RWPE2 (cell line): ENCODE results near the gene VPREB1.
"Not testable (repeated sequence)": the region's sequence is repeated elsewhere in the genome, so short reads cannot be mapped to it uniquely, and the experiment has no call there.

ENCODE experiments used
- ATAC-seq: fragments of 200-7000 bp; cut with Tn5 transposase; 3 replicates; pipeline ENCODE4 v1.9.1; 2021; ENCODE audit warnings: low read depth
- DNase-seq: peaks from one replicate; pipeline ENCODE4 v3.0.0-alpha.2; 2020; ENCODE audit warnings: low spot score
- H3K27ac ChIP-seq: fragments of 450-650 bp; 2 replicates; pipeline ENCODE4 v1.5.1; 2017; ENCODE audit warnings: mild to moderate bottlenecking; ENCODE audit not compliant: poor library complexity, severe bottlenecking
- H3K27me3 ChIP-seq: fragments of 250-450 bp; sonication (Bioruptor Pico); 2 replicates; pipeline ENCODE4 v1.5.1; 2021; ENCODE audit warnings: mild to moderate bottlenecking, moderate library complexity; ENCODE audit not compliant: insufficient read depth, poor library complexity, severe bottlenecking
- H3K36me3 ChIP-seq: fragments of 250-450 bp; sonication (Bioruptor Pico); 2 replicates; pipeline ENCODE4 v1.5.1; 2020; ENCODE audit warnings: low read depth, mild to moderate bottlenecking, moderate library complexity
- H3K4me1 ChIP-seq: fragments of 250-450 bp; sonication (Bioruptor Pico); 2 replicates; pipeline ENCODE4 v1.5.1; 2021; ENCODE audit warnings: mild to moderate bottlenecking, moderate library complexity; ENCODE audit not compliant: insufficient read depth, poor library complexity, severe bottlenecking
- H3K4me3 ChIP-seq: fragments of 250-450 bp; sonication (Bioruptor Pico); 2 replicates; pipeline ENCODE4 v1.5.1; 2021; ENCODE audit warnings: mild to moderate bottlenecking, moderate library complexity; ENCODE audit not compliant: severe bottlenecking
- H3K9me3 ChIP-seq: fragments of 250-450 bp; sonication (Bioruptor Pico); 2 replicates; pipeline ENCODE4 v1.5.1; 2021; ENCODE audit warnings: mild to moderate bottlenecking, moderate library complexity; ENCODE audit not compliant: severe bottlenecking
- TF ChIP-seq, protein P1 (sequence below): fragments of 450-650 bp; IDR thresholded peaks from one replicate; pipeline ENCODE4 v1.5.1; 2017; ENCODE audit warnings: mild to moderate bottlenecking, moderate library complexity; ENCODE audit not compliant: poor library complexity, severe bottlenecking

VPREB1 gene

DNA sequence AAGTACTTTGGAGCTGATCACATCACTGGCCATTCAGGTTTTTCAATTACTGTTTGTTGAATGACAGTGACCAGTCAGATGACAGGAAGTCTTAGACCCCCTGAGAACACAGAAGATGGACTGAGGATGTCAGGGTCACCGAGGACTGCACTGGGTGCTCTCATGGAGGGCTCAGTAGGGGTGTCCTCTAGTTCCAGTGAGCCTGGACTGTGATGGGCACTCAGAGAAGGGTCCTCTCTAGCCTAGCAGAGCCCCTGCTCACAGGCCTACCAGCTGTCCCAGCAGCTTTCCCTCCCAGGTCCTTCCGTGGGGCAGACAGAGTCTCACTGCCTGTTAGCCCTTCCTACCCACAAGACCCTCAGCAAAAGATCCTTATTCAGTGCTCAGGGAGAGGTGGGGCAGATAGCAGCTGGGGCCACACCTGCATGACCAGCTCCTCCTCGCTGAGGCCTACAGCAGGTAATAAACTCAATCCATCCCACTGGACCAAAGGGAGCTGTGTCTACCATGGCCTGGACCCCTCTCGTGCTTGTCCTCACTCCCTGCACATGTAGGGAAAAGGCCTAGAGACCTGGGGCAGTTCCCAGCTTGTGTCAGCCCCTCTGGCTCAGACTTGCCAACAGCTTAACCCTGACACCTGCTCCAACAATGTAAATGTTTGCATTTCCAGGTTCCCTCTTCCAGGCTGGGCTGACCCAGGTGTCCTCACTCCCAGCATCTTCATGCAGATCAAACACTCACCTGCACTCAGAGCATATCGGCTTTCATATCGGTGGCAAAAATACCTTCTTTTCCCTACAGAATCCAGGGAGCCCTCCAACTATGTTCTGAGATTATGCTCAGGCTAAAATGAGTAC is 25.2 kb upstream of the VPREB1 start:
- Histone ChIP-seq H3K27ac (no peak overlapping the region), H3K4me1 (no peaks in the 10 kb centered on the region), H3K27me3 (no peaks in the 10 kb centered on the region), H3K4me3 (no peak overlapping the region), H3K9me3 (no peaks in the 10 kb centered on the region), H3K36me3 (no peaks in the 10 kb centered on the region)
- ATAC-seq (no peak), DNase-seq (no peak)
- TF ChIP-seq, protein P1, sequence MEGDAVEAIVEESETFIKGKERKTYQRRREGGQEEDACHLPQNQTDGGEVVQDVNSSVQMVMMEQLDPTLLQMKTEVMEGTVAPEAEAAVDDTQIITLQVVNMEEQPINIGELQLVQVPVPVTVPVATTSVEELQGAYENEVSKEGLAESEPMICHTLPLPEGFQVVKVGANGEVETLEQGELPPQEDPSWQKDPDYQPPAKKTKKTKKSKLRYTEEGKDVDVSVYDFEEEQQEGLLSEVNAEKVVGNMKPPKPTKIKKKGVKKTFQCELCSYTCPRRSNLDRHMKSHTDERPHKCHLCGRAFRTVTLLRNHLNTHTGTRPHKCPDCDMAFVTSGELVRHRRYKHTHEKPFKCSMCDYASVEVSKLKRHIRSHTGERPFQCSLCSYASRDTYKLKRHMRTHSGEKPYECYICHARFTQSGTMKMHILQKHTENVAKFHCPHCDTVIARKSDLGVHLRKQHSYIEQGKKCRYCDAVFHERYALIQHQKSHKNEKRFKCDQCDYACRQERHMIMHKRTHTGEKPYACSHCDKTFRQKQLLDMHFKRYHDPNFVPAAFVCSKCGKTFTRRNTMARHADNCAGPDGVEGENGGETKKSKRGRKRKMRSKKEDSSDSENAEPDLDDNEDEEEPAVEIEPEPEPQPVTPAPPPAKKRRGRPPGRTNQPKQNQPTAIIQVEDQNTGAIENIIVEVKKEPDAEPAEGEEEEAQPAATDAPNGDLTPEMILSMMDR: no peak

DNA sequence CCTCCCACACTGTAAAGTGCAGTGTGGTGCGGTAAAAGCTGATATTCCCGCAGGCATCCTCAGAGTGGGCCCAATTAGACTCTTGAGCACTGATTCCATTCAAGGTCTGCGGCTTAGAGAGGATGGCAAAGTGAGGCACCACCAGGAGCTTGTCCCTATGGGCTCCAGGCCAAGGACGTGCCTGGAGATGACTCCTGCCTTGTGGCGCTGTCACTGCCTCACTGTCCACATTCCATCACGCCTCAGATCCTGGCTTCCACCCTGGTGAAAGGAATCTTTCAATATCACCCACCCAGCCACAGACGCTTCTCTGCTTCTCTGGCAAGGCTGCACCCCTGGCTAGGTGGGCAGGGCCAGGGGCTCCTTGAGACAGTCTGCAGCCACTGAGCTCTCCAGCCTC is 23.5 kb upstream of the VPREB1 start:
- not testable (repeated sequence) for H3K36me3 ChIP-seq, ATAC-seq, H3K27ac ChIP-seq, H3K4me1 ChIP-seq, DNase-seq, H3K27me3 ChIP-seq, H3K9me3 ChIP-seq, H3K4me3 ChIP-seq

DNA sequence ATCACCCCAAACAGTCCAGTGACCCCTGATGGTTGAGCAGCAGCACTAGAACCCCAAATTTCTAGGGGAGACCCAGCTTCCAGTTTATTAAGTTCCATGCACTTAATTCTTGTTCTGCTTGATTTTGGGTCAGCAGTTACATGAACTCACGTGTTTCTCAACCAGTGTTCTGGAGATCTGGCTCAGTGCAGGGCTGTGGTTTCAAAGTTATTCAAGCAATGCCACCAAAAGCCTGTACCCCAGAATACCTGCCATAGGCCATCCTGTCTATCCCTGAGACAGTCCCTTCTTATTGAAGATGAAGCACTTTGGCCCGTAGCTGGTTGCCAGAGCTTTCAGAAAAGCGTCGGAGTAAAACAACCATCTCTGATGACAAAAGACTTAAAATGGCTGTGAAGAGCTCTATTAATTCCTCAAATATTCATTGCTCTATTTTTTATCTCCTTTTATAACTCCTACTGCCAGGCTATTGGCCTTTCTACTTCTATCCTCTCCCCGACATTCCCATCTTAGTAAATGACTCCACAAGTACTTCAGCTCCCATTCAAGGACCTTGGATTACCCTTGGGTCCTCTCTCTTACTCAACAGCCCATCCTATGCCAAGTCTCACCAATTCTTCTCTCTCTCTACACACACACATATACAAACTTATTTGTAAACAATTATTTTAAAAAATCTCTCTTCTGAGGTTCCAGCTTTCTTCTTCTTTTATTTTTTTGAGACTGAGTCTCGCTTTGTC is 18.0 kb upstream of the VPREB1 start:
- no peaks in the 10 kb centered on the region for H3K36me3 ChIP-seq
- no peak overlapping the region for H3K27ac ChIP-seq
- DNase-seq: no peak
- no peaks in the 10 kb centered on the region for H3K9me3 ChIP-seq
- no peak for ATAC-seq
- TF ChIP-seq, protein P1: no peak
- no peaks in the 10 kb centered on the region for H3K27me3 ChIP-seq
- no peaks in the 10 kb centered on the region for H3K4me1 ChIP-seq
- H3K4me3 ChIP-seq: no peak overlapping the region

DNA sequence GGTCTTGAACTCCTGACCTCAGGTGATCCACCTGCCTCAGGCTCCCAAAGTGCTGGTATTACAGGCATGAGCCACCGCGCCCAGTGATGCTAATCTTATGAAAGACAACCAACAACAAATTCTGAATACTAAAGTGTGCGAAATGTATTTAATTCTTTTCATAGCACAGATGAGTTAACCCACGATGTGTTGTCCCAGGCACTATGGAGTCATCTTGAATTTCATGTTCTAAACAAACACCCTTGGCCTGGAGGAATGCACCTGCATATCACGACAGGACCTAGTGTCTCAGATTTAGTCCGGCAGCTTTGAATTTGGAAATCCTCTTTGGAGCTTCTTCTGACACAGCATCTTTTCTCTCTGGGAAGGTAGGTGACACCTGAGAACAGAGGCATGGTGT is 16.2 kb upstream of the VPREB1 start:
- TF ChIP-seq, protein P1: no peak
- Histone ChIP-seq H3K4me3 (no peak overlapping the region), H3K9me3 (no peaks in the 10 kb centered on the region), H3K27me3 (no peaks in the 10 kb centered on the region), H3K4me1 (no peaks in the 10 kb centered on the region), H3K27ac (no peak overlapping the region), H3K36me3 (no peaks in the 10 kb centered on the region)
- ATAC-seq (no peak), DNase-seq (no peak)

DNA sequence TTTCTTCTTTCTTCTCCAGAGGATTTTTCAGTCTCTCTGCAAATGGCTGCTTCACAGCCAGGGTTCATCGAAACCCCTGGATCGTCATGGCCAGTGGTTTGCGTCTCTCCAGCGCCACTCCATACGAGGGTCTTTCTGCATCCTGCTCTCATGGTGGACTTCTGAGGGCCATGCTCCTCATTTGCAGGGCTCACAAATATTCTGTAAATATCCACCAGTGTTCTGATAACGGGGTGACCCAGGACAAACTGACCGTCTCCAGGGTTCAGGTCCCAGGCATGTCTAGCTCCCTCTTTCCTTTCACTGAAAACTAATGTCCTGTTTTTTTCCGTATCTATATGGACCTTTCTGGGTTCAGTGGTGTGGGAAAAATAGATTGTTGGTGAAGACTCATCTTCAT is 15.7 kb upstream of the VPREB1 start:
- no peaks in the 10 kb centered on the region for H3K4me1 ChIP-seq
- DNase-seq (no peak), ATAC-seq (no peak)
- no peaks in the 10 kb centered on the region for H3K36me3 ChIP-seq
- H3K4me3 ChIP-seq: no peak overlapping the region
- H3K27ac ChIP-seq: no peak overlapping the region
- TF ChIP-seq, protein P1: no peak
- H3K27me3 ChIP-seq: no peaks in the 10 kb centered on the region
- H3K9me3 ChIP-seq: no peaks in the 10 kb centered on the region
